Measurements from ENCODE around the gene PODXL2. TPM values are rescaled to one million over a fixed set of nuclear protein-coding genes. Genes with fewer than 3 reads are reported as not detected.

The PODXL2 gene
- polyA plus RNA-seq, 1 donor (not counting 4 experiments of a cell fraction or from before 2014, with no cell fraction given) = 1.6 TPM

DNA sequence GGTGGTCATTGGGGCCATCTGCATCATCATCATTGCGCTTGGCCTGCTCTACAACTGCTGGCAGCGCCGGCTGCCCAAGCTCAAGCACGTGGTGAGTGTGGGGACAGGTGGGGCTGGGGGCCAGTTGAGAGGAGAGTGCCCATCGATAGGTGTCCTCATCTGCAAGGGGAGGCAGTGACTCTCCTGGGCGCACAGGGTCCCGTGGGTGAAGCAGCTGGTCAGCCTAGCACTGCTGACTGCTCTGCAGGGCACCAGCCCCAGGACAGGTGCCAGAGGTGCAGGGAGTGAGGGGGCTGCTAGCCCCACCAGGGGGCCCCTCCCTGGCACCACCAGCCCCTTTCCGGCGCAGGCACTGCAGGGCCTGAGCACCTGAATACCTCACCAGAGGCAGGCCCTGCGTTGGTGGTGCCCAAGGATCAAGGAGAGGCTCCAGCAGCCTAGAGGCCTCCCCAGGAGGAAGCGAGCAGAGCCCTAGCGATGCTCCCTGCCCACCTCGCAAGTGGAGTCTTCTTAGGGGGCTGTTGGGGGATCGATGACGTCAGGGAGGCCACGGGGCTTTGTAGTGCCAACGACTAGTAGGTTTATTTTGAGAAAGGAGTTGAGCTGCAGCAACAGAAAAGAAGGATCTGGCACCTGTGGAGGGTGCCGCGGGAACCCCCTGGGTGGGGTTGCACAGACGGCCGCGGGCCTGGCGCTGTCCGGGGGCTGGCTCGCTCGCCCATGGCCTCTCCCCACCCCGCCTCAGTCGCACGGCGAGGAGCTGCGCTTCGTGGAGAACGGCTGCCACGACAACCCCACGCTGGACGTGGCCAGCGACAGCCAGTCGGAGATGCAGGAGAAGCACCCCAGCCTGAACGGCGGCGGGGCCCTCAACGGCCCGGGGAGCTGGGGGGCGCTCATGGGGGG, 42.8 kb downstream of the PODXL2 start:
- Histone ChIP-seq H4K20me1 (ENCODE audit: control insufficient read depth, extremely low read depth, insufficient read depth, low read length) (no peaks in the 10 kb centered on the region), H3K9me3 (ENCODE audit: control insufficient read depth, low read depth, low read length) (no peaks in the 10 kb centered on the region), H3K9me1 (ENCODE audit: control insufficient read depth, extremely low read depth, insufficient read depth, low read length) (no peaks in the 10 kb centered on the region), H3K9ac (ENCODE audit: control insufficient read depth, extremely low read depth, insufficient read depth, low read length) (peak overlapping the region; percentile 74), H3K4me1 (ENCODE audit: control insufficient read depth, extremely low read depth, insufficient read depth, low read length) (peaks cover 23% of the 10 kb centered on the region), H3K4me2 (ENCODE audit: control insufficient read depth, extremely low read depth, insufficient read depth, low read depth, low read length) (peak overlapping the region; percentile 82), H3K79me2 (ENCODE audit: control insufficient read depth, insufficient read depth, low read length) (no peaks in the 10 kb centered on the region), H3K36me3 (ENCODE audit: control insufficient read depth in 2 of 2, extremely low read depth in 1 of 2, insufficient read depth in 2 of 2, low read length in 2 of 2) (no peaks in the 10 kb centered on the region), H3K27me3 (ENCODE audit: control insufficient read depth, extremely low read depth, insufficient read depth, low read length) (no peaks in the 10 kb centered on the region), H3K4me3 (ENCODE audit: control insufficient read depth in 2 of 3, extremely low read depth in 1 of 3, insufficient read depth in 2 of 3, low read depth in 1 of 3, low read length in 3 of 3) (peak overlapping the region; percentile 64 to 67 (median 66)), H3K27ac (ENCODE audit: control insufficient read depth, insufficient read depth, low read length) (peak overlapping the region; percentile 76), H2AFZ (ENCODE audit: control insufficient read depth, low read length) (no peak overlapping the region)
- no peak for TF ChIP-seq EZH2 (IDR thresholded peaks at IDR 0.05; ENCODE audit: low read length)
- TF ChIP-seq, protein P1, sequence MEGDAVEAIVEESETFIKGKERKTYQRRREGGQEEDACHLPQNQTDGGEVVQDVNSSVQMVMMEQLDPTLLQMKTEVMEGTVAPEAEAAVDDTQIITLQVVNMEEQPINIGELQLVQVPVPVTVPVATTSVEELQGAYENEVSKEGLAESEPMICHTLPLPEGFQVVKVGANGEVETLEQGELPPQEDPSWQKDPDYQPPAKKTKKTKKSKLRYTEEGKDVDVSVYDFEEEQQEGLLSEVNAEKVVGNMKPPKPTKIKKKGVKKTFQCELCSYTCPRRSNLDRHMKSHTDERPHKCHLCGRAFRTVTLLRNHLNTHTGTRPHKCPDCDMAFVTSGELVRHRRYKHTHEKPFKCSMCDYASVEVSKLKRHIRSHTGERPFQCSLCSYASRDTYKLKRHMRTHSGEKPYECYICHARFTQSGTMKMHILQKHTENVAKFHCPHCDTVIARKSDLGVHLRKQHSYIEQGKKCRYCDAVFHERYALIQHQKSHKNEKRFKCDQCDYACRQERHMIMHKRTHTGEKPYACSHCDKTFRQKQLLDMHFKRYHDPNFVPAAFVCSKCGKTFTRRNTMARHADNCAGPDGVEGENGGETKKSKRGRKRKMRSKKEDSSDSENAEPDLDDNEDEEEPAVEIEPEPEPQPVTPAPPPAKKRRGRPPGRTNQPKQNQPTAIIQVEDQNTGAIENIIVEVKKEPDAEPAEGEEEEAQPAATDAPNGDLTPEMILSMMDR (optimal IDR thresholded peaks at IDR 0.05 in 1 of 3, IDR thresholded peaks at IDR 0.05 in 1 of 3, conservative IDR thresholded peaks at IDR 0.05 in 1 of 3; ENCODE audit: extremely low read depth in 1 of 3, insufficient read depth in 2 of 3, low read length in 3 of 3) = no peak
- dilution Hi-C loops (cut with MboI; ENCODE audit: extremely low pct_ligation_motif_present, low sequenced_read_pairs) = no loop called here
- no peak for DNase-seq (ENCODE audit: low read depth, low spot score)
- FAIRE-seq = no peak

DNA sequence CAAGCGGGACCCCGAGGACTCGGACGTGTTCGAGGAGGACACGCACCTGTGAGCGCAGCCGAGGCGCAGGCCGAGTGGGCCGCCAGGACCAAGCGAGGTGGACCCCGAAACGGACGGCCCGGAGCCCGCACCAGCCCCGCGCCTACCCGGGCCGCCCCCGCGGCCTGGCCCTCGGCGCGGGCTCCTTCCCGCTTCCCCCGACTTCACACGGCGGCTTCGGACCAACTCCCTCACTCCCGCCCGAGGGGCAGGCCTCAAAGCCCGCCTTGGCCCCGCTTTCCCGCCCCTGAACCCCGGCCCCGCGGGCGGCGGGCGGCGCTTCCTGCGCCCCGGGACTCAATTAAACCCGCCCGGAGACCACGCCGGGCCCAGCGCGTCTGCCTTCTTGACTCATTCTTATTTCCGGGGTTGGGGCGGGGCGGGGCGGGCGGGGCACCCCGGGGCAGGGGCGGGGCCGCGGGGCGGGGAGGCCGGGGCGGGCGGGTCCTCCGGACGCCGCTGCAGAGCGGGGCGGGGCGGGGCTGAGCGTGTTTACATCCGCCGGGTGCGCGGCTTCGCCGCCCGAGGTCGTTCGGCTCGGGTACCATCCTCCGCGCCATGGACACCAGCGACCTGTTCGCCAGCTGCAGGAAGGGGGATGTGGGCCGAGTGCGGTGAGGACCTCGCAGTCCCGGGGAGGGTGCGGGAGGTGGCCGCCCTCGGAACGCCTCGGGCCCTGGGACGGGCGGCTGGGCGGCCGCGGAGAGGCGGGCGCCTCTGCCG, 43.6 kb downstream of the PODXL2 start, which contains the start of gene ABTB1:
TSS of gene ABTB1 (plus strand) at position 524 of the 762 bp plus-strand sequence. CDS start at position 598, 74 bp downstream.
- H3K27ac ChIP-seq (ENCODE audit: control insufficient read depth, insufficient read depth, low read length) = peak within 1 kb of the TSS; percentile 76
- no peaks in the 10 kb centered on the region for H3K79me2 ChIP-seq (ENCODE audit: control insufficient read depth, insufficient read depth, low read length)
- peak within 1 kb of the TSS; percentile 81 for H3K9ac ChIP-seq (ENCODE audit: control insufficient read depth, extremely low read depth, insufficient read depth, low read length)
- DNase-seq (ENCODE audit: low read depth, low spot score) (no peak), FAIRE-seq (no peak)
- no peaks in the 10 kb centered on the region for H3K9me1 ChIP-seq (ENCODE audit: control insufficient read depth, extremely low read depth, insufficient read depth, low read length)
- no peaks in the 10 kb centered on the region for H3K9me3 ChIP-seq (ENCODE audit: control insufficient read depth, low read depth, low read length)
- peak within 1 kb of the TSS; percentile 66 to 85 (median 73) for H3K4me3 ChIP-seq (ENCODE audit: control insufficient read depth in 2 of 3, extremely low read depth in 1 of 3, insufficient read depth in 2 of 3, low read depth in 1 of 3, low read length in 3 of 3)
- peak within 1 kb of the TSS; percentile 85 for H3K4me2 ChIP-seq (ENCODE audit: control insufficient read depth, extremely low read depth, insufficient read depth, low read depth, low read length)
- no peaks in the 10 kb centered on the region for H3K27me3 ChIP-seq (ENCODE audit: control insufficient read depth, extremely low read depth, insufficient read depth, low read length)
- H3K4me1 ChIP-seq (ENCODE audit: control insufficient read depth, extremely low read depth, insufficient read depth, low read length) = peaks cover 26% of the 10 kb centered on the region
- H2AFZ ChIP-seq (ENCODE audit: control insufficient read depth, low read length) = peak within 1 kb of the TSS; percentile 86
- H4K20me1 ChIP-seq (ENCODE audit: control insufficient read depth, extremely low read depth, insufficient read depth, low read length) = no peaks in the 10 kb centered on the region
- peaks cover 0 to 6% of the 10 kb centered on the region in 2 experiments for H3K36me3 ChIP-seq (ENCODE audit: control insufficient read depth in 2 of 2, extremely low read depth in 1 of 2, insufficient read depth in 2 of 2, low read length in 2 of 2)
- dilution Hi-C loops (cut with MboI; ENCODE audit: extremely low pct_ligation_motif_present, low sequenced_read_pairs) = no loop called here
- no peak for TF ChIP-seq EZH2 (IDR thresholded peaks at IDR 0.05; ENCODE audit: low read length)
- TF ChIP-seq, protein P1 (optimal IDR thresholded peaks at IDR 0.05 in 1 of 3, IDR thresholded peaks at IDR 0.05 in 1 of 3, conservative IDR thresholded peaks at IDR 0.05 in 1 of 3; ENCODE audit: extremely low read depth in 1 of 3, insufficient read depth in 2 of 3, low read length in 3 of 3) = no peak

Measured in keratinocyte (primary cell).